Endothelial cell of umbilical vein (primary cell): ENCODE data around the gene TMTC4. TPM values are rescaled to one million over a fixed set of nuclear protein-coding genes. Genes with fewer than 3 reads are reported as not detected.

Experiments
- BruUV-seq: library from RNA; stranded (reverse); fragments of 400-500 nt; replicated peaks from 2 replicates; lab custom pipeline; 2021; lab: Mats Ljungman, UMichigan
- CTCF ChIA-PET: fragments of 300-600, 350-600 bp; sonication (Branson Sonifier 250); formaldehyde crosslinking; loops from one replicate; lab custom pipeline; 2021; ENCODE audit warnings: antibody characterized with exemption, inconsistent platforms; lab: Charles Lee
- POLR2A ChIA-PET: fragments of 300-600, 350-600 bp; sonication (Branson Sonifier 250); formaldehyde crosslinking; loops from one replicate; lab custom pipeline; 2021; ENCODE audit warnings: antibody characterized with exemption, inconsistent platforms; lab: Charles Lee
- DNase-seq: peaks from one replicate; pipeline ENCODE4 v3.0.0-alpha.2; 2011; ENCODE audit warnings: low read depth, low spot score
- FAIRE-seq: peaks from 2 replicates; lab custom pipeline; 2011; peaks lifted over from hg19 to GRCh38; lab: Jason Lieb, UNC
- H2AFZ ChIP-seq: 2 replicates; pipeline ENCODE4 v1.6.0; 2012; ENCODE audit warnings: low read depth, low read length, control low read depth, inconsistent platforms
- H3K27ac ChIP-seq: 2 replicates; pipeline ENCODE4 v1.5.1; 2011; ENCODE audit warnings: low read depth, mild to moderate bottlenecking, control low read depth, low read length, moderate library complexity; ENCODE audit not compliant: insufficient read depth
- H3K27me3 ChIP-seq, 2 experiments: 2 replicates each; pipeline versions ENCODE4 v1.6.0 to v1.6.1; 2011; ENCODE audit warnings: low read length in 2 of 2, mixed read lengths in 1 of 2; ENCODE audit not compliant: control insufficient read depth in 2 of 2, insufficient read depth in 2 of 2
- H3K36me3 ChIP-seq, 2 experiments: 2 replicates in 1 of 2; 3 replicates in 1 of 2; pipeline ENCODE4 v1.5.1; 2011; ENCODE audit warnings: low read length in 2 of 2, mild to moderate bottlenecking in 1 of 2, moderate library complexity in 1 of 2; ENCODE audit not compliant: control insufficient read depth in 2 of 2, insufficient read depth in 2 of 2; ENCODE audit errors: extremely low read depth in 1 of 2
- H3K4me1 ChIP-seq: 3 replicates; pipeline ENCODE4 v1.5.1; 2011; ENCODE audit warnings: mild to moderate bottlenecking, low read length; ENCODE audit not compliant: control insufficient read depth, insufficient read depth; ENCODE audit errors: extremely low read depth
- H3K4me2 ChIP-seq: 2 replicates; pipeline ENCODE4 v1.6.1; 2011; ENCODE audit warnings: low read length, control low read depth, mixed read lengths; ENCODE audit not compliant: insufficient read depth
- H3K4me3 ChIP-seq, 3 experiments: fragments of 200-600 bp in 1 of 3; sonication (generic), shearing (Covaris generic) in 1 of 3; replicated peaks in 1 of 3; 2 replicates each; pipeline ENCODE4 v1.5.1; 2011 to 2016; ENCODE audit warnings: control low read depth in 3 of 3, low read length in 3 of 3, mild to moderate bottlenecking in 2 of 3, inconsistent platforms in 1 of 3, low read depth in 1 of 3, moderate library complexity in 1 of 3; ENCODE audit not compliant: insufficient read depth in 1 of 3
- H3K79me2 ChIP-seq: 2 replicates; pipeline ENCODE4 v1.6.0; 2012; ENCODE audit warnings: low read length, inconsistent platforms; ENCODE audit not compliant: control insufficient read depth, insufficient read depth
- H3K9ac ChIP-seq: replicated peaks from 2 replicates; pipeline ENCODE3; 2011; ENCODE audit warnings: low read length, control low read depth; ENCODE audit not compliant: insufficient read depth; ENCODE audit errors: extremely low read depth
- H3K9me1 ChIP-seq: replicated peaks from 3 replicates; pipeline ENCODE4 v1.6.0; 2011; ENCODE audit warnings: mild to moderate bottlenecking, low read length; ENCODE audit not compliant: control insufficient read depth, insufficient read depth; ENCODE audit errors: extremely low read depth
- H3K9me3 ChIP-seq: replicated peaks from 2 replicates; pipeline ENCODE4 v1.5.1; 2012; ENCODE audit warnings: low read length, inconsistent platforms; ENCODE audit not compliant: control insufficient read depth, insufficient read depth
- H4K20me1 ChIP-seq: replicated peaks from 2 replicates; pipeline ENCODE3; 2011; ENCODE audit warnings: mild to moderate bottlenecking, low read length; ENCODE audit not compliant: control insufficient read depth, insufficient read depth; ENCODE audit errors: extremely low read depth
- CTCF ChIP-seq, 2 donors: IDR thresholded peaks; 1 replicate in 1 of 2; 2 replicates in 1 of 2; pipeline ENCODE4 v1.5.1; 2011; ENCODE audit warnings: low read length in 2 of 2, mild to moderate bottlenecking in 2 of 2, moderate library complexity in 2 of 2, control low read depth in 1 of 2, inconsistent platforms in 1 of 2, low read depth in 1 of 2; ENCODE audit not compliant: insufficient read depth in 1 of 2; ENCODE audit errors: extremely low read depth in 1 of 2
- EZH2 ChIP-seq: IDR thresholded peaks from 2 replicates; pipeline ENCODE4 v1.6.1; 2012; ENCODE audit warnings: borderline replicate concordance, low read depth, mild to moderate bottlenecking, moderate library complexity, low read length, inconsistent platforms; ENCODE audit not compliant: severe bottlenecking
- FOS ChIP-seq: IDR thresholded peaks from 2 replicates; pipeline ENCODE4 v1.6.1; 2011; ENCODE audit warnings: mild to moderate bottlenecking, low read length, moderate library complexity, borderline replicate concordance; ENCODE audit not compliant: insufficient read depth
- GATA2 ChIP-seq: IDR thresholded peaks from 2 replicates; pipeline ENCODE4 v1.7.0; 2011; ENCODE audit warnings: low read depth, mild to moderate bottlenecking, moderate library complexity, mixed read lengths, low read length; ENCODE audit not compliant: insufficient read length, insufficient read depth
- JUN ChIP-seq: IDR thresholded peaks from 2 replicates; pipeline ENCODE4 v1.6.1; 2011; ENCODE audit warnings: borderline replicate concordance, low read depth; ENCODE audit not compliant: insufficient read length, insufficient read depth
- MAX ChIP-seq: IDR thresholded peaks from 2 replicates; pipeline ENCODE4 v1.6.1; 2011; ENCODE audit not compliant: insufficient read depth, insufficient read length
- MYC ChIP-seq: IDR thresholded peaks from one replicate; pipeline ENCODE4 v1.6.1; 2011; ENCODE audit warnings: mild to moderate bottlenecking, low read depth, low read length
- POLR2A ChIP-seq: IDR thresholded peaks from 2 replicates; pipeline ENCODE4 v1.6.1; 2012; ENCODE audit warnings: low read depth, mild to moderate bottlenecking, control low read depth, low read length
- POLR2AphosphoS5 ChIP-seq: IDR thresholded peaks from 2 replicates; pipeline ENCODE4 v1.6.1; 2012; ENCODE audit warnings: low read depth, mild to moderate bottlenecking, control low read depth, low read length, moderate library complexity; ENCODE audit not compliant: insufficient read depth
- dilution Hi-C: fragments of 300-500 bp; cut with MboI; formaldehyde crosslinking; loops from one replicate; pipeline ENCODE4 v1.15.0; 2019; ENCODE audit warnings: low sequenced_read_pairs; ENCODE audit not compliant: extremely low pct_ligation_motif_present
- intact Hi-C: fragments of 100-400 bp; cut with micrococcal nuclease; formaldehyde crosslinking; loops from one replicate; pipeline ENCODE4 v1.10.0; 2022
- polyA plus RNA-seq, 4 experiments: library from polyadenylated mRNA; depleted of rRNA in 3 of 4; stranded (reverse) in 3 of 4; unstranded in 1 of 4; fragments of >200 nt; gene quantifications; 2 replicates each; pipeline versions ENCODE4 v1.2.1 to v1.2.3, GENCODE V29; 2011 to 2012; ENCODE audit warnings: missing spikeins in 1 of 4
- total RNA-seq: library from RNA; stranded (reverse); gene quantifications from 2 replicates; pipeline ENCODE4 v1.2.3, GENCODE V29; 2021

TMTC4 gene
- total and polyA plus RNA-seq, 2 donors (not counting 3 experiments of a cell fraction or from before 2014, with no cell fraction given) = 24.6 to 31.9 TPM

- POLR2A ChIA-PET = no interaction called here
- BruUV-seq = no TSS peak
- H3K36me3 ChIP-seq = peaks cover 0 to 4% of the 10 kb centered on the region in 2 experiments
- no peak overlapping the region for H3K4me2 ChIP-seq
- no peaks in the 10 kb centered on the region for H4K20me1 ChIP-seq
- H2AFZ ChIP-seq = no peak overlapping the region
- H3K27ac ChIP-seq = no peak overlapping the region
- intact Hi-C loops = loop anchor here (5.0 to 10.0 kb wide), 3 partner anchors 99 to 781 kb away; partner anchors contain the start of genes ITGBL1 and ZIC5
- H3K4me1 ChIP-seq = peaks cover 31% of the 10 kb centered on the region
- CTCF ChIA-PET = no interaction called here
- H3K27me3 ChIP-seq = no peaks in the 10 kb centered on the region
- no peaks in the 10 kb centered on the region for H3K9me3 ChIP-seq
- DNase-seq = no peak
- H3K9ac ChIP-seq = no peak overlapping the region
- dilution Hi-C loops = no loop called here
- no peaks in the 10 kb centered on the region for H3K9me1 ChIP-seq
- peaks cover 30% of the 10 kb centered on the region for H3K79me2 ChIP-seq
- TF ChIP-seq POLR2AphosphoS5 = no peak
- no peak for TF ChIP-seq POLR2A
- TF ChIP-seq EZH2 = no peak
- no peak for TF ChIP-seq GATA2
- TF ChIP-seq MAX = no peak
- TF ChIP-seq FOS = no peak
- no peak for TF ChIP-seq JUN
- no peak for TF ChIP-seq MYC
- TF ChIP-seq CTCF (IDR thresholded peaks at IDR 0.05; ENCODE audit: extremely low read depth in 1 of 2, insufficient read depth in 1 of 2, low read depth in 1 of 2, low read length in 2 of 2) = no peak
- H3K4me3 ChIP-seq = no peak overlapping the region
- FAIRE-seq = no peak
Observed at GRCh38 chr13:100671389-100672182, 3.0 kb downstream of the TMTC4 start.
